WTC11 (cell line): ENCODE data around the gene CLEC7A. TPM values are rescaled to one million over a fixed set of nuclear protein-coding genes. Genes with fewer than 3 reads are reported as not detected.

Experiments
- ATAC-seq: fragments of 200-7000 bp; cut with Tn5 transposase; 2 replicates; pipeline ENCODE4 v1.10.0; 2021; ENCODE audit warnings: mild to moderate bottlenecking, moderate library complexity
- CTCF ChIA-PET: fragments of 300-600 bp; sonication (Branson Sonifier 250); formaldehyde crosslinking; loops from one replicate; lab custom pipeline; 2021; ENCODE audit warnings: antibody characterized with exemption; lab: Charles Lee
- POLR2A ChIA-PET: fragments of 350-600 bp; sonication (Branson Sonifier 250); formaldehyde crosslinking; loops from one replicate; lab custom pipeline; 2021; ENCODE audit warnings: antibody characterized with exemption; lab: Charles Lee
- DNase-seq: peaks from one replicate; pipeline ENCODE4 v3.0.0; 2021; ENCODE audit warnings: low spot score
- H3K27ac Mint-ChIP-seq: 2 replicates; pipeline ENCODE4 v1.8.0; 2021; ENCODE audit warnings: mixed read lengths
- H3K27me3 Mint-ChIP-seq: 2 replicates; pipeline ENCODE4 v1.8.0; 2021; ENCODE audit warnings: low read depth, mild to moderate bottlenecking, moderate library complexity, mixed read lengths
- H3K36me3 Mint-ChIP-seq: 2 replicates; pipeline ENCODE4 v1.8.0; 2021; ENCODE audit warnings: mixed read lengths
- H3K4me1 Mint-ChIP-seq: 2 replicates; pipeline ENCODE4 v1.8.0; 2022; ENCODE audit warnings: mixed read lengths
- H3K4me3 Mint-ChIP-seq: 2 replicates; pipeline ENCODE4 v1.8.0; 2021; ENCODE audit warnings: mild to moderate bottlenecking, moderate library complexity, mixed read lengths
- H3K9me3 Mint-ChIP-seq: 2 replicates; pipeline ENCODE4 v1.8.0; 2021; ENCODE audit warnings: mixed read lengths
- ATF3 ChIP-seq: sonication (generic); formaldehyde crosslinking; conservative IDR thresholded peaks from 2 replicates; pipeline ENCODE4 v1.8.1; 2022; ENCODE audit warnings: mild to moderate bottlenecking, missing genetic modification reagents
- CREB1 ChIP-seq: sonication (generic); formaldehyde crosslinking; IDR thresholded peaks from 2 replicates; pipeline ENCODE4 v1.8.0; 2023; ENCODE audit warnings: mild to moderate bottlenecking, missing genetic modification reagents
- E2F4 ChIP-seq: sonication (generic); formaldehyde crosslinking; IDR thresholded peaks from 2 replicates; pipeline ENCODE4 v1.8.1; 2022; ENCODE audit warnings: low read depth, mild to moderate bottlenecking, moderate library complexity, missing genetic modification reagents, borderline replicate concordance
- EMX1 ChIP-seq: fragments of 250-450 bp; sonication (Bioruptor Pico); IDR thresholded peaks from 2 replicates; pipeline ENCODE4 v1.8.0; 2021; ENCODE audit warnings: mild to moderate bottlenecking
- ESRRA ChIP-seq: sonication (generic); formaldehyde crosslinking; IDR thresholded peaks from 2 replicates; pipeline ENCODE4 v1.8.1; 2022; ENCODE audit warnings: mild to moderate bottlenecking, missing genetic modification reagents, borderline replicate concordance
- HMGA2 ChIP-seq: fragments of 250-450 bp; sonication (Bioruptor Pico); IDR thresholded peaks from 2 replicates; pipeline ENCODE4 v1.4.0; 2021; ENCODE audit warnings: mild to moderate bottlenecking, moderate library complexity
- MLX ChIP-seq: sonication (generic); formaldehyde crosslinking; IDR thresholded peaks from 2 replicates; pipeline ENCODE4 v1.8.1; 2023; ENCODE audit warnings: mild to moderate bottlenecking, missing genetic modification reagents, moderate library complexity
- NFE2L1 ChIP-seq: sonication (generic); formaldehyde crosslinking; IDR thresholded peaks from 2 replicates; pipeline ENCODE4 v1.8.1; 2023; ENCODE audit warnings: missing genetic modification reagents
- NR1H2 ChIP-seq: sonication (generic); formaldehyde crosslinking; IDR thresholded peaks from 2 replicates; pipeline ENCODE4 v1.9.0; 2021; ENCODE audit warnings: mild to moderate bottlenecking, moderate library complexity, missing genetic modification reagents
- ZNF219 ChIP-seq: sonication (generic); formaldehyde crosslinking; IDR thresholded peaks from 2 replicates; pipeline ENCODE4 v1.8.0; 2023; ENCODE audit warnings: missing genetic modification reagents, mild to moderate bottlenecking, borderline replicate concordance
- ZNF396 ChIP-seq: fragments of 250-450 bp; sonication (Bioruptor Pico); IDR thresholded peaks from 2 replicates; pipeline ENCODE4 v1.8.0; 2021; ENCODE audit warnings: mild to moderate bottlenecking, moderate library complexity, borderline replicate concordance
- total RNA-seq: library from RNA; stranded (reverse); gene quantifications from 3 replicates; pipeline ENCODE4 v1.2.3, GENCODE V29; 2021
- TF ChIP-seq, protein P1 (sequence below): fragments of 250-450 bp; sonication (Bioruptor Pico); IDR thresholded peaks from 2 replicates; pipeline ENCODE4 v1.9.0; 2021; ENCODE audit warnings: mild to moderate bottlenecking, borderline replicate concordance
- TF ChIP-seq, protein P2 (sequence below): sonication (generic); formaldehyde crosslinking; IDR thresholded peaks from 2 replicates; pipeline ENCODE4 v1.8.1; 2023; ENCODE audit warnings: mild to moderate bottlenecking, missing genetic modification reagents
- TF ChIP-seq, protein P3 (sequence below): fragments of 250-450 bp; sonication (Bioruptor Pico); conservative IDR thresholded peaks from 2 replicates; pipeline ENCODE4 v1.9.0; 2021; ENCODE audit warnings: mild to moderate bottlenecking
- TF ChIP-seq, protein P4 (sequence below): sonication (generic); formaldehyde crosslinking; IDR thresholded peaks from 2 replicates; pipeline ENCODE4 v1.8.0; 2022; ENCODE audit warnings: mild to moderate bottlenecking, missing genetic modification reagents

The CLEC7A gene
- total RNA-seq, 1 experiment from 2014 or later = 0.48 TPM

GRCh38 chr12:10067264-10067663 is 62.7 kb downstream of the CLEC7A start:
- Mint-ChIP-seq H3K36me3 (no peaks in the 10 kb centered on the region), H3K4me3 (no peak overlapping the region), H3K27me3 (no peaks in the 10 kb centered on the region), H3K27ac (no peak overlapping the region), H3K9me3 (no peaks in the 10 kb centered on the region), H3K4me1 (peaks cover 17% of the 10 kb centered on the region)
- POLR2A ChIA-PET = no interaction called here
- TF ChIP-seq, protein P1, sequence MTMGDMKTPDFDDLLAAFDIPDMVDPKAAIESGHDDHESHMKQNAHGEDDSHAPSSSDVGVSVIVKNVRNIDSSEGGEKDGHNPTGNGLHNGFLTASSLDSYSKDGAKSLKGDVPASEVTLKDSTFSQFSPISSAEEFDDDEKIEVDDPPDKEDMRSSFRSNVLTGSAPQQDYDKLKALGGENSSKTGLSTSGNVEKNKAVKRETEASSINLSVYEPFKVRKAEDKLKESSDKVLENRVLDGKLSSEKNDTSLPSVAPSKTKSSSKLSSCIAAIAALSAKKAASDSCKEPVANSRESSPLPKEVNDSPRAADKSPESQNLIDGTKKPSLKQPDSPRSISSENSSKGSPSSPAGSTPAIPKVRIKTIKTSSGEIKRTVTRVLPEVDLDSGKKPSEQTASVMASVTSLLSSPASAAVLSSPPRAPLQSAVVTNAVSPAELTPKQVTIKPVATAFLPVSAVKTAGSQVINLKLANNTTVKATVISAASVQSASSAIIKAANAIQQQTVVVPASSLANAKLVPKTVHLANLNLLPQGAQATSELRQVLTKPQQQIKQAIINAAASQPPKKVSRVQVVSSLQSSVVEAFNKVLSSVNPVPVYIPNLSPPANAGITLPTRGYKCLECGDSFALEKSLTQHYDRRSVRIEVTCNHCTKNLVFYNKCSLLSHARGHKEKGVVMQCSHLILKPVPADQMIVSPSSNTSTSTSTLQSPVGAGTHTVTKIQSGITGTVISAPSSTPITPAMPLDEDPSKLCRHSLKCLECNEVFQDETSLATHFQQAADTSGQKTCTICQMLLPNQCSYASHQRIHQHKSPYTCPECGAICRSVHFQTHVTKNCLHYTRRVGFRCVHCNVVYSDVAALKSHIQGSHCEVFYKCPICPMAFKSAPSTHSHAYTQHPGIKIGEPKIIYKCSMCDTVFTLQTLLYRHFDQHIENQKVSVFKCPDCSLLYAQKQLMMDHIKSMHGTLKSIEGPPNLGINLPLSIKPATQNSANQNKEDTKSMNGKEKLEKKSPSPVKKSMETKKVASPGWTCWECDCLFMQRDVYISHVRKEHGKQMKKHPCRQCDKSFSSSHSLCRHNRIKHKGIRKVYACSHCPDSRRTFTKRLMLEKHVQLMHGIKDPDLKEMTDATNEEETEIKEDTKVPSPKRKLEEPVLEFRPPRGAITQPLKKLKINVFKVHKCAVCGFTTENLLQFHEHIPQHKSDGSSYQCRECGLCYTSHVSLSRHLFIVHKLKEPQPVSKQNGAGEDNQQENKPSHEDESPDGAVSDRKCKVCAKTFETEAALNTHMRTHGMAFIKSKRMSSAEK (CRISPR knock-in tag) = no peak
- no peak for TF ChIP-seq NFE2L1 (CRISPR knock-in tag)
- no peak for TF ChIP-seq ESRRA (CRISPR knock-in tag)
- TF ChIP-seq EMX1 = no peak
- TF ChIP-seq, protein P2, sequence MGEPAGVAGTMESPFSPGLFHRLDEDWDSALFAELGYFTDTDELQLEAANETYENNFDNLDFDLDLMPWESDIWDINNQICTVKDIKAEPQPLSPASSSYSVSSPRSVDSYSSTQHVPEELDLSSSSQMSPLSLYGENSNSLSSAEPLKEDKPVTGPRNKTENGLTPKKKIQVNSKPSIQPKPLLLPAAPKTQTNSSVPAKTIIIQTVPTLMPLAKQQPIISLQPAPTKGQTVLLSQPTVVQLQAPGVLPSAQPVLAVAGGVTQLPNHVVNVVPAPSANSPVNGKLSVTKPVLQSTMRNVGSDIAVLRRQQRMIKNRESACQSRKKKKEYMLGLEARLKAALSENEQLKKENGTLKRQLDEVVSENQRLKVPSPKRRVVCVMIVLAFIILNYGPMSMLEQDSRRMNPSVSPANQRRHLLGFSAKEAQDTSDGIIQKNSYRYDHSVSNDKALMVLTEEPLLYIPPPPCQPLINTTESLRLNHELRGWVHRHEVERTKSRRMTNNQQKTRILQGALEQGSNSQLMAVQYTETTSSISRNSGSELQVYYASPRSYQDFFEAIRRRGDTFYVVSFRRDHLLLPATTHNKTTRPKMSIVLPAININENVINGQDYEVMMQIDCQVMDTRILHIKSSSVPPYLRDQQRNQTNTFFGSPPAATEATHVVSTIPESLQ (CRISPR knock-in tag) = no peak
- TF ChIP-seq E2F4 (CRISPR knock-in tag) = no peak
- TF ChIP-seq, protein P3, sequence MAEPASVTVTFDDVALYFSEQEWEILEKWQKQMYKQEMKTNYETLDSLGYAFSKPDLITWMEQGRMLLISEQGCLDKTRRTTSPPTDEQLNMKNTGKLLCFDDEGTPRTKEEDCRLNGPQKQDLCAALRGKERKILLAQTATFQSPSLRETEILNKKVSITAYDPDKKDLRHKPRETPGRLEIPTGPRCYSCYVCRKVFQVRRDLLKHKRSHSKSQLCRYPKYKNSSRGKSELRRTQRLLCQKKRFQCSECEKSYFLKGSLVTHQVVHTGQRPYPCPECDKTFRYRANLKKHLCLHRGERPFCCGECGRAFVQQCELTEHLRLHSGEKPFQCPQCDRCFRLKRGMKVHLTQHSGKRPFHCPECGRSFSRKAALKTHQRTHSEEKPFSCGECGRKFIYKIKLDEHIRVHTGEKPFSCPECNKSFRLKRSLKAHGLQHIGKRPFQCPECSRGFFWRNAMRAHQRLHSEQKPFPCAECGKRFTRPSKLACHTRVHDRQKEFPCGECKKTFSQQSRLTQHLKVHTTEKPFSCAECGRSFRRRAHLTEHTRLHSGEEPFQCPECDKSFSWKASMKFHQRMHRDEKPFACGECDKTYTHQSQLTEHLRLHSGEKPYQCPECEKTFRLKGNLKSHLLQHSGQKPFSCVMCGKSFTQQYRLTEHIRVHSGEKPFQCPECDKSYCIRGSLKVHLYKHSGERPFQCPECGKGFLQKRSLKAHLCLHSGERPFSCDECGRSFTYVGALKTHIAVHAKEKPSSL (CRISPR knock-in tag) = no peak
- TF ChIP-seq ZNF219 (CRISPR knock-in tag) = no peak
- no peak for TF ChIP-seq HMGA2 (CRISPR knock-in tag)
- no peak for TF ChIP-seq MLX
- no peak for TF ChIP-seq ZNF396
- TF ChIP-seq CREB1 (CRISPR knock-in tag) = no peak
- TF ChIP-seq, protein P4, sequence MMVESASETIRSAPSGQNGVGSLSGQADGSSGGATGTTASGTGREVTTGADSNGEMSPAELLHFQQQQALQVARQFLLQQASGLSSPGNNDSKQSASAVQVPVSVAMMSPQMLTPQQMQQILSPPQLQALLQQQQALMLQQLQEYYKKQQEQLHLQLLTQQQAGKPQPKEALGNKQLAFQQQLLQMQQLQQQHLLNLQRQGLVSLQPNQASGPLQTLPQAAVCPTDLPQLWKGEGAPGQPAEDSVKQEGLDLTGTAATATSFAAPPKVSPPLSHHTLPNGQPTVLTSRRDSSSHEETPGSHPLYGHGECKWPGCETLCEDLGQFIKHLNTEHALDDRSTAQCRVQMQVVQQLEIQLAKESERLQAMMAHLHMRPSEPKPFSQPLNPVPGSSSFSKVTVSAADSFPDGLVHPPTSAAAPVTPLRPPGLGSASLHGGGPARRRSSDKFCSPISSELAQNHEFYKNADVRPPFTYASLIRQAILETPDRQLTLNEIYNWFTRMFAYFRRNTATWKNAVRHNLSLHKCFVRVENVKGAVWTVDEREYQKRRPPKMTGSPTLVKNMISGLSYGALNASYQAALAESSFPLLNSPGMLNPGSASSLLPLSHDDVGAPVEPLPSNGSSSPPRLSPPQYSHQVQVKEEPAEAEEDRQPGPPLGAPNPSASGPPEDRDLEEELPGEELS (CRISPR knock-in tag) = no peak
- TF ChIP-seq NR1H2 (CRISPR knock-in tag) = no peak
- no peak for TF ChIP-seq ATF3 (CRISPR knock-in tag)
- DNase-seq = no peak
- CTCF ChIA-PET = no interaction called here
- ATAC-seq = no peak

Other genes with a start within 250 kb of the CLEC7A start
- gene KLRF2, start 248.7 kb downstream of the CLEC7A start, total RNA-seq = not detected in 3 replicates
- 2.1 to 3.5 TPM (median 2.7 TPM) in 3 replicates for gene CLEC2A, start 197.8 kb downstream of the CLEC7A start, total RNA-seq
- not detected in 3 replicates for gene CLEC12A, start 158.8 kb downstream of the CLEC7A start, total RNA-seq
- gene CLEC1B, start 131.1 kb downstream of the CLEC7A start, total RNA-seq = not detected in 3 replicates
- gene CLEC12B, start 119.6 kb downstream of the CLEC7A start, total RNA-seq = not detected in 3 replicates
- not detected in 3 replicates for gene CLEC9A, start 99.5 kb downstream of the CLEC7A start, total RNA-seq
- not detected in 3 replicates for gene CLEC1A, start 31.2 kb downstream of the CLEC7A start, total RNA-seq
- gene OLR1, start 41.9 kb upstream of the CLEC7A start, total RNA-seq = 0.09 to 0.21 TPM in 2 of 3 replicates, not detected in the other
- gene TMEM52B, start 48.8 kb upstream of the CLEC7A start, total RNA-seq = not detected in 3 replicates
- 85.2 to 90.3 TPM (median 87.8 TPM) in 3 replicates for gene GABARAPL1, start 82.7 kb upstream of the CLEC7A start, total RNA-seq
- 0.16 to 0.71 TPM (median 0.55 TPM) in 3 replicates for gene KLRD1, start 177.7 kb upstream of the CLEC7A start, total RNA-seq